Esophagus muscularis mucosa (tissue), 4 donors: ENCODE data around the gene CASD1. TPM values are rescaled to one million over a fixed set of nuclear protein-coding genes. Genes with fewer than 3 reads are reported as not detected.

Experiments
- DNase-seq: peaks from one replicate; pipeline ENCODE4 v3.0.0-alpha.2; 2017; ENCODE audit errors: extremely low spot score
- H3K27ac ChIP-seq, 4 donors: fragments of 200-600 bp; sonication (generic); replicated peaks in 1 of 4; 1 replicate in 3 of 4; 2 replicates in 1 of 4; pipeline ENCODE4 v1.5.1; 2016 to 2019; ENCODE audit warnings: mild to moderate bottlenecking in 1 of 4
- H3K27me3 ChIP-seq, 4 donors: fragments of 200-600 bp; sonication (generic); one replicate each; pipeline versions ENCODE4 v1.5.1 to v1.6.0; 2016 to 2019
- H3K36me3 ChIP-seq, 4 donors: fragments of 200-600 bp; sonication (generic); one replicate each; pipeline ENCODE4 v1.5.1; 2016 to 2019
- H3K4me1 ChIP-seq, 4 donors: fragments of 200-600 bp; sonication (generic); one replicate each; pipeline ENCODE4 v1.5.1; 2016 to 2019
- H3K4me3 ChIP-seq, 4 donors: fragments of 200-600 bp; sonication (generic); 1 replicate in 2 of 4; 2 replicates in 2 of 4; pipeline ENCODE4 v1.5.1; 2016 to 2019; ENCODE audit warnings: mild to moderate bottlenecking in 4 of 4, moderate library complexity in 1 of 4
- H3K9me3 ChIP-seq, 4 donors: fragments of 200-600 bp; sonication (generic); 1 replicate in 3 of 4; 2 replicates in 1 of 4; pipeline ENCODE4 v1.5.1; 2016 to 2019
- CTCF ChIP-seq, 3 experiments: fragments of 200-600 bp in 2 of 3; fragments of 450-650 bp in 1 of 3; sonication (generic) in 2 of 3; IDR thresholded peaks; one replicate each; pipeline ENCODE4 v1.5.1; 2017 to 2019; ENCODE audit warnings: antibody characterized with exemption in 3 of 3, mild to moderate bottlenecking in 2 of 3, moderate library complexity in 1 of 3
- EP300 ChIP-seq: sonication (generic); formaldehyde crosslinking; IDR thresholded peaks from one replicate; pipeline ENCODE4 v1.6.1; 2017; ENCODE audit warnings: antibody characterized with exemption
- POLR2A ChIP-seq: fragments of 450-650 bp; IDR thresholded peaks from one replicate; pipeline ENCODE4 v1.6.1; 2017; ENCODE audit warnings: antibody characterized with exemption, moderate library complexity, mild to moderate bottlenecking, low read depth
- POLR2AphosphoS5 ChIP-seq, 2 donors: sonication (generic); formaldehyde crosslinking; IDR thresholded peaks; one replicate each; pipeline ENCODE4 v1.6.1; 2017; ENCODE audit warnings: antibody characterized with exemption in 2 of 2
- WGBS: methylation state at CpG from one replicate; pipeline ENCODE4 v1.1.5; 2018; 5-methylcytosine and 5-hydroxymethylcytosine counted together
- intact Hi-C: fragments of 100-400 bp; cut with DNase I; formaldehyde crosslinking; loops from one replicate; pipeline ENCODE4 v1.15.1; 2023
- total RNA-seq, 4 donors: library from RNA; depleted of rRNA; stranded (reverse); fragments of >200 nt; gene quantifications; one replicate each; pipeline versions ENCODE4 v1.1.0 to v1.2.1, GENCODE V29; 2016

Gene CASD1
- total RNA-seq, 4 donors from 2014 or later = 17.6 to 27.0 (median 18.8) TPM

- H3K36me3 ChIP-seq = no peaks in the 10 kb centered on the region
- WGBS = 65% methylated on average over 2 of the region's 2 CpGs
- no peaks in the 10 kb centered on the region for H3K27me3 ChIP-seq
- intact Hi-C loops = no loop called here
- no peaks in the 10 kb centered on the region for H3K4me1 ChIP-seq
- peaks cover 0 to 6% (median 0%) of the 10 kb centered on the region in 4 donors for H3K9me3 ChIP-seq
- DNase-seq = no peak
- TF ChIP-seq POLR2AphosphoS5 (IDR thresholded peaks at IDR 0.05) (no peak), POLR2A (no peak), EP300 (no peak), CTCF (IDR thresholded peaks at IDR 0.05) (no peak)
- no peak overlapping the region for H3K4me3 ChIP-seq
- H3K27ac ChIP-seq = no peak overlapping the region
Measured at GRCh38 chr7:94497874-94498670, 11.5 kb upstream of the CASD1 start.

DNA sequence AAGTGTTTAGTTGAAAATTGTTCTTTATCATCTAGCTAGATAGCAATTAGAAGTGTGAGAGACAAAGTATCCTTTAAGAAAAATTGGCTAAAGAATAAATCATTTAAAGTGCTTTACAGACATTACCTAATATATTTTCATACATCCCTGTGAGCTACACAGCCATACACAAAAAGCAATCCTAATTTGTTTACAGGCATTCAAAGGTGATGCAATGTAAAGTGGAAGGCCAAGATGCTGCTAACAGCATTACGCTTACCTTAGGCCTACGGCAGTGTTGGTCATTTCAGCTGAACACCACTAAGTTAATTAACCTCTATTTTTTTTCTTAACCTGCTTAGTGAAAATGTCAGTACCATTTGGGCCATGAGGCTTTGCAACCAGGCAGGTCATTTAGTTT lies 10.7 kb upstream of the CASD1 start:
- WGBS = 97% methylated on average over 2 of the region's 2 CpGs
- Histone ChIP-seq H3K27ac (no peak overlapping the region), H3K36me3 (no peaks in the 10 kb centered on the region), H3K9me3 (peaks cover 0 to 6% (median 0%) of the 10 kb centered on the region in 4 donors), H3K4me1 (no peaks in the 10 kb centered on the region), H3K4me3 (no peak overlapping the region), H3K27me3 (no peaks in the 10 kb centered on the region)
- intact Hi-C loops = no loop called here
- no peak for DNase-seq
- TF ChIP-seq POLR2A (no peak), CTCF (IDR thresholded peaks at IDR 0.05) (no peak), POLR2AphosphoS5 (IDR thresholded peaks at IDR 0.05) (no peak), EP300 (no peak)

DNA sequence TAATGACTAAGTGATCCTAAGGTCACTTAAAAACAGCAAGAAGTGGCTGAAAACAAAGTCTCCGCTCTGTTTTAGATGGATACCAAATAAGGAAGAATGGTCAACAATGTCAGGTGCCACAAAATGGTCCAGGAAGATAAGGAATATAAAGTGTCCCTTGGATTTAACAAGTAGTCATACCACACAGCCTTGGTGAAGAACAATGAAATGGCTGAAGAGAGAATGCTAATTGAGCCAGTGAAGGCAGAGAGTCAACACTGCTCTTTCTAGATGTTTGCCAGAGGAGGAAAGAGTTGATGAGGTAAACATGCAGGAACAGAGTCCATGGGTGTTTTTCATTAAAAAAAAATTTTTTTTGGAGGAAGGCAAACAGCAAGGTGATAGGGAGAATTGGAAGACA lies 2.1 kb upstream of the CASD1 start:
- TF ChIP-seq EP300 = no peak
- no peak for TF ChIP-seq CTCF (IDR thresholded peaks at IDR 0.05)
- TF ChIP-seq POLR2A = no peak
- TF ChIP-seq POLR2AphosphoS5 (IDR thresholded peaks at IDR 0.05) = no peak
- H3K27ac ChIP-seq = no peak overlapping the region
- H3K9me3 ChIP-seq = no peaks in the 10 kb centered on the region
- DNase-seq = no peak
- H3K36me3 ChIP-seq = no peaks in the 10 kb centered on the region
- 100% methylated on average over 1 of the region's 1 CpG for WGBS
- intact Hi-C loops = no loop called here
- H3K4me1 ChIP-seq = peaks cover 13 to 30% (median 22%) of the 10 kb centered on the region in 4 donors
- H3K27me3 ChIP-seq = no peaks in the 10 kb centered on the region
- no peak overlapping the region for H3K4me3 ChIP-seq

GRCh38 chr7:94507962-94508361 lies 1.6 kb upstream of the CASD1 start:
- intact Hi-C loops = no loop called here

More at GRCh38 chr7:94507962-94508361, 1.6 kb upstream of the CASD1 start:
- H3K36me3 ChIP-seq = no peaks in the 10 kb centered on the region
- DNase-seq = no peak
- no peak overlapping the region for H3K27ac ChIP-seq
- no peaks in the 10 kb centered on the region for H3K27me3 ChIP-seq
- TF ChIP-seq CTCF (IDR thresholded peaks at IDR 0.05) = no peak
- no peak for TF ChIP-seq POLR2AphosphoS5 (IDR thresholded peaks at IDR 0.05)
- TF ChIP-seq EP300 = no peak
- no peak for TF ChIP-seq POLR2A
- no peak overlapping the region for H3K4me3 ChIP-seq
- H3K9me3 ChIP-seq = no peaks in the 10 kb centered on the region
- H3K4me1 ChIP-seq = peaks cover 13 to 35% (median 24%) of the 10 kb centered on the region in 4 donors
